ENCODE results near the gene ARHGAP19. TPM values are rescaled to one million over a fixed set of nuclear protein-coding genes. Genes with fewer than 3 reads are reported as not detected.

ARHGAP19 gene
- total RNA-seq, 1 donor from 2014 or later = 15.4 TPM

- ATAC-seq (no peak), DNase-seq (no peak)
- TF ChIP-seq CTCF (IDR thresholded peaks at IDR 0.05) = no peak
- H3K27ac ChIP-seq = no peak within 1 kb of the TSS
- no peaks in the 10 kb centered on the region for H3K36me3 ChIP-seq
- peaks cover 8% of the 10 kb centered on the region for H3K4me1 ChIP-seq
- intact Hi-C loops (cut with DNase I) = no loop called here
- H3K4me3 ChIP-seq = no peak within 1 kb of the TSS
- no peaks in the 10 kb centered on the region for H3K9me3 ChIP-seq
- H3K27me3 ChIP-seq (ENCODE audit: low read depth) = peaks cover 63% of the 10 kb centered on the region
Measured at GRCh38 chr10:97185326-97186058, 106.9 kb downstream of the ARHGAP19 start, which contains the start of gene SLIT1. SLIT1 (minus strand) TSS chr10:97185959; CDS start chr10:97185674, 285 bp downstream.

- no peak overlapping the region for H3K4me3 ChIP-seq
- ATAC-seq (no peak), DNase-seq (no peak)
- no peaks in the 10 kb centered on the region for H3K36me3 ChIP-seq
- H3K27me3 ChIP-seq (ENCODE audit: low read depth) = peaks cover 68% of the 10 kb centered on the region
- intact Hi-C loops (cut with DNase I) = no loop called here
- H3K9me3 ChIP-seq = no peaks in the 10 kb centered on the region
- no peak overlapping the region for H3K27ac ChIP-seq
- H3K4me1 ChIP-seq = peaks cover 8% of the 10 kb centered on the region
- no peak for TF ChIP-seq CTCF (IDR thresholded peaks at IDR 0.05)
Measured at GRCh38 chr10:97184971-97185325, 107.5 kb downstream of the ARHGAP19 start.

- DNase-seq (no peak), ATAC-seq (no peak)
- peaks cover 8% of the 10 kb centered on the region for H3K4me1 ChIP-seq
- intact Hi-C loops (cut with DNase I) = no loop called here
- H3K27ac ChIP-seq = no peak overlapping the region
- no peak overlapping the region for H3K4me3 ChIP-seq
- TF ChIP-seq CTCF (IDR thresholded peaks at IDR 0.05) = no peak
- peaks cover 66% of the 10 kb centered on the region for H3K27me3 ChIP-seq (ENCODE audit: low read depth)
- no peaks in the 10 kb centered on the region for H3K36me3 ChIP-seq
- no peaks in the 10 kb centered on the region for H3K9me3 ChIP-seq
Measured at GRCh38 chr10:97183314-97183713, 109.1 kb downstream of the ARHGAP19 start.

- no peak for TF ChIP-seq CTCF (IDR thresholded peaks at IDR 0.05)
Measured at GRCh38 chr10:97182288-97182990, 110.0 kb downstream of the ARHGAP19 start.

GRCh38 chr10:97180986-97181385 lies 111.5 kb downstream of the ARHGAP19 start:
- Histone ChIP-seq H3K9me3 (no peaks in the 10 kb centered on the region), H3K4me3 (no peak overlapping the region), H3K27ac (no peak overlapping the region), H3K36me3 (no peaks in the 10 kb centered on the region), H3K27me3 (ENCODE audit: low read depth) (peaks cover 64% of the 10 kb centered on the region), H3K4me1 (peaks cover 8% of the 10 kb centered on the region)
- intact Hi-C loops (cut with DNase I) = no loop called here
- ATAC-seq = no peak
- DNase-seq = no peak
- no peak for TF ChIP-seq CTCF (IDR thresholded peaks at IDR 0.05)

More at GRCh38 chr10:97182288-97182990, 110.0 kb downstream of the ARHGAP19 start:
- DNase-seq = no peak
- peaks cover 8% of the 10 kb centered on the region for H3K4me1 ChIP-seq
- H3K4me3 ChIP-seq = no peak overlapping the region
- H3K27ac ChIP-seq = no peak overlapping the region
- H3K9me3 ChIP-seq = no peaks in the 10 kb centered on the region
- no peaks in the 10 kb centered on the region for H3K36me3 ChIP-seq
- ATAC-seq = no peak
- intact Hi-C loops (cut with DNase I) = no loop called here
- H3K27me3 ChIP-seq (ENCODE audit: low read depth) = peaks cover 61% of the 10 kb centered on the region
